ENCODE measurements around the gene CDKL4.
"Not testable (repeated sequence)": the region's sequence is repeated elsewhere in the genome, so short reads cannot be mapped to it uniquely, and the experiment has no call there.

The CDKL4 gene

DNA sequence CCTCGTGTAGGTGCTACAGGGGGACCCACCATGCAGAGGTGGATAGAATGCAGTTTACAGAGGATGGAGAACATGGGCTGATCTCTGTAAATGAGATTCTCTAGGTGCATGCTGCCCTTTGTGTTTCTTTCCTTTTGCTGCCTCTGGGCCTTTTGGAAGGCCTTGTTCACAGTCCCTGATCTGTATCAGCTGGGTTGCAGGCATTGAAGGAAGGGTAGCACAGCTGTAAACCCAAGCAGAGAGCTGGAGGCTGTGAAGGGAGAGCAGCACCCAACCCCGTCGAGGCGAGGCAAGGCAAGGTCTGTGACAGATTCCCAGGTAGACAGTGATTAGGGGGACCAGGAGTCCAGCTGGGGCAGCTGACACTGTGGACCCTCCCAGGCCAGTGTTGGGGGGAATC lies 66.8 kb downstream of the CDKL4 start:
- no peak for DNase-seq

DNA sequence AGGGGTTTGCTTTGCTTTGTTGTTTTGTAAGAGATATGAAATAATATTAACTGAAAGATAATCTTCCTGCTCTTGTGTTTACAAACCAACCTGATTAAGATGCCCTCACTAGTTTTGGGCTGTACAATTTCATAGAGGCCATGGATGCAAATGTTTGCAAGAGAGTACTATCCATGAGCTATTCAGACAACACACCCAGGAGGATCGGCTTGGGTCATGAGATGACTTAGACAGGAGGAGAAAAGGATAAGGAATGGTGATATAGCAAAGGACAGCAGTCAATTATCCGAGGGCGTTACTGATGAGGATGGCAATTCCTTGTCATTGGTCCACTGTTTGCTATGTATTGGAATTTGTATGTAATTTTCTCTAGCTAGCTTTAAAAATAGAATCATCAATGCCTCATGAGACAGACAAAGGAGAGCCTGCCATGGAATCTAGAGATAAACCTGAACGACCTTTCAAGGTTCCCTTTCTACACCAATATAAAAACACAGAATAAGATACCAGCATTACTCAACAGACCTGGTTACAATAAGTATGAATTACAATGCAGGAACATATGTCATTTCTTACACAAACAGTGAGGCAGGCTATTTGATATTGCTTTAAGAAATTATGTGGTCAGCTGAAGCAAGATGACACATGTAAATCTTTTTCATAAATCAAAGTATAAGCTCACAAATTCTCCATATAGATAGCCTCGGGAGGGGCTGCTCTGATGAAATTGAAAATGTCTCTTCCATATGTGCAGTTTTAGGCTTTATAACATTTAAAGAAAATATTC lies 68.6 kb downstream of the CDKL4 start:
- DNase-seq = no peak

DNA sequence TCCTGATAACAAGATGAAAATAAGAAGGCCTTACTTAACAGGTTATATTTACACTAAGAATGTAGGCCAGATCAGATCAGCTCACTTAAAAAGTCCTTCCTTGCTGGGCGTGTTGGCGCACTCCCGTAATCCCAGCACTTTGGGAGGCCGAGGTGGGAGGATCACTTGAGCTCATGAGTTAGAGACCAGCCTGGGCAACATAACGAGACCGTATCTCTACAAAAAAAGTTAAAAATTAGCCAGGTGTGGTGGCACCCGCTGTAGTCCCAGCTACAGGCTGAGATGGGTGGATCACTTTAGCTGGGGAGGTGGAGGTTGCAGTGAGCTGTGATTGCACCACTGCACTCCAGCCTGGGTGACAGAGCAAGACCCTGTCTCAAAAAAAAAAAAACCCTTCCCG lies 69.7 kb downstream of the CDKL4 start:
- no peak for DNase-seq

DNA sequence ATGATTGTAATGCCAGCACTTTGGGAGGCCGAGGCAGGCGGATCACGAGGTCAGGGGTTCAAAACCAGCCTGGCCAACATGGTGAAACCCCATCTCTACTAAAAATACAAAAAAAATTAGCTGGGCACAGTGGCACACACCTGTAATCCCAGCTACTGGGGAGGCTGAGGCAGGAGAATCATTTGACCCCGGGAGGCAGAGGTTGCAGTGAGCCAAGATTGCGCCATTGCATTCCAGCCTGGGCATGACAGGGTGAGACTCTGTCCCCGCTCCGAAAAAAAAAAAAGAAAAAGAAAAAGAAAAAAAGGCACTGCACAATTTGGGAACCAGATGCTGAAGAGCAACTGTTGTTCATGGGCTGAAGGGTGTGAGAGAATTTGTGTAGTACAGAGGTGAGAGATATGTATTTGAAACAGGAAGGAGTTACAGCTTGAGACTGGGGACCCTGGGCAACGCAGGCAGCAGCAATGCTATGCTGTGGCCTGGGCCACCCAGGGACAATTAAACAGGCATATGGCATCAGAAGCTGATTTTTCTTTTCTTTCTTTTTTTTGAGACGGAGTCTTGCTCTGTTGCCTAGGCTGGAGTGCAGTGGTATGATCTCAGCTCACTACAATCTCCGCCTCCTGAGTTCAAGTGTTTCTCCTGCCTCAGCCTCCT lies 71.6 kb downstream of the CDKL4 start:
- not testable (repeated sequence) for DNase-seq

DNA sequence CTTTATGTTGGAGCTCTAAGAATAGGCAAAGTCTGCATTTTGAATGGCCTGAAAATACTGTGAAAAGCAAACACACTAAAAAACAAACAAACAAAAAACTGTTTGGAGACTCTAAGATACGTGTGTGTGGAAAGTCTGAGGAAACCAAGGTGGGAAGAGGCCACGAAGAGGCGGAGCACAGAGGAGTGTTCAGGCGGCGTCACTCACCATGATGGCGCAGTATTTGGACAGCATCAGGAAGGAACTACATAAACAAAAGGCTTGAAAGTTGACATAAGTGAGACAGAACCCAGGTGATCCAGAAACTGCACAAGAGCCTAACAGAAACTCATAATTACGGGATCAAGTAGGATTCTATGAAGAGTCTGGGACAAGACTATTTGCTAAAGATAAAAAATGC lies 72.1 kb downstream of the CDKL4 start:
- DNase-seq = no peak

DNA sequence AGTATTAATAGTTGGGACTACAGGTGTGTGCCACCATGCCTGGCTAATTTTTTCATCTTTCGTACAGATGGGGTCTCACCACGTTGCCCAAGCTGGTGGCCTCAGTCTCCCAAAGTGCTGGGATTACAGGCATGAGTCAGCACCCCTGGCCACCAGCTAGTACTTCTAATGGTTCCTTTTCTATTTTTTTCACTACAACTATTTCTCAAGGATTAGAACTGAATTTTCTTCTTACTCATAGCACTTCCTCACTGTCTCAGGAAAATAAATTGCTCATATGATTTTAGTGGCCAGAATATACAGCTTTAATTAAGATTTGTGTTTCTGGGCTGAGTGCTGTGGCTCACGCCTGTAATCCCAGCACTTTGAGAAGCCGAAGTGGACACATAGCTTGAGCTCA lies 79.7 kb downstream of the CDKL4 start:
- no peak for DNase-seq

DNA sequence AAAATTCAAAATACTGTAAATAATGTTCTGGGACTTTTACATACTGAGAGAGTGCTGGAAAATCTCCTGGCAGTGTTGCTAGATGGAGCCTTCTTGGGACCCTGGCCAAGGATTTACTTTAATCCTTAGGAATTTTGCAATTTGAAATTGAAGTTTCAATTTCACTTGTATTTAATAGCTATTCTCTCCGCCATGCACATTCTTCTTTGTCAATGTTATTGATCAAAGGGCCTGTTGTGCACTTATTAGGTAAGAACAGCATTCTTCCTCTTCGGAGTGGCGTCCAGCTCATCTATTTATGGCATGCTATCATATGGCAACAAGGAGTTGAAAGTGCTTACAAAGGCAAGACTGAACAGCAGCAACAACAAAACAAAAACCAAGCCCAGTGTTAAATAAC lies 82.8 kb downstream of the CDKL4 start:
- peak; percentile 35 for DNase-seq

DNA sequence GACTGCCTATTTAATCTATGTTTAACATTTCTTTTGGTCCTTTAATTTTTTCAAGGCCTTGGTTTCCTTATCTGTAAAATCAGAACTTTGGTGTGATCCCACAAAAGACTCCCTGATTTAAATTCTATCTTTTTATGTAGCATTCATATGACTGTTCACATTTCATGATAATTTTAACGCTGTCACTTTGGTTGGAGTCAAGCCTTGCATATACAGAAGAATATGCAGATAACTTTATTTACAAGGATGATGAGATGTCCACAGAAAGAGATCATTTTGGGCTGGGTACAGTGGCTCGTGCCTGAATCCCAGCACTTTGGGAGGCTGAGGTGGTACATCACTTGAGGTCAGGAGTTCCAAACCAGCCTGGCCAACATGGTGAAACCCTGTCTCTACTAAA lies 84.5 kb downstream of the CDKL4 start:
- no peak for DNase-seq

DNA sequence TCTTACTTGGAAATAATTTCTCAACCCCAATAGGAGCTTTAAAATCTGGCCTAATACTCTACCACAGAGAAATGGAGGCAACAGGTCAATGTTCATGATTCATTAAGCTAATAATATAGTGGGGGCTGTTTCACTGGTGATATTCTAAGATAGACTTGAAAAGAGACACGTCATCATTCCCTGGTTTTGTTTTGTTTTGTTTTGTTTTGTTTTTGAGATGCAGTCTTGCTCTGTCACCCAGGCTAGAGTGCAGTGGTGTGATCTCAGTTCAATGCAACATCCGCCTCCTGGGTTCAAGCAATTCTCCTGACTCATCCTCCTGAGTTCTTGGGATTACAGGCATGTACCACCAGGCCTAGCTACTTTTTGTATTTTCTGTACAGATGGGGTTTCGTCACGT lies 85.4 kb downstream of the CDKL4 start:
- DNase-seq = no peak

DNA sequence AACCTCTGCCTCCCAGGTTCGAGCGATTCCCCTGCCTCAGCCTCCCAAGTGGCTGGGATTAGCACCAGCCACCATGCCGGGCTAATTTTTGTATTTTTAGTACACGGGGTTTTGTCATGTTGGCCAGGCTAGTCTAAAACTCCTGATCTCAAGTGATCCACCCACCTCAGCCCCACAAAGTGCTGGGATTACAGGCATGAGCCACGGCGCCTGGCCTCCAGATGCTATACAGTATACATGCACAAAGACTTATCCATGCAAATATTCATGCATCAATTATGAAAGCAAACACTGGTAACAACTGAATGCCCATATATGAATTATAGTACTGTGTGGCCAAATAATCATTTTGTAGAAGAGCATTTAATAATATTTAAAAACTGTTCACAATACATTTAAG lies 86.9 kb downstream of the CDKL4 start:
- DNase-seq = no peak

DNA sequence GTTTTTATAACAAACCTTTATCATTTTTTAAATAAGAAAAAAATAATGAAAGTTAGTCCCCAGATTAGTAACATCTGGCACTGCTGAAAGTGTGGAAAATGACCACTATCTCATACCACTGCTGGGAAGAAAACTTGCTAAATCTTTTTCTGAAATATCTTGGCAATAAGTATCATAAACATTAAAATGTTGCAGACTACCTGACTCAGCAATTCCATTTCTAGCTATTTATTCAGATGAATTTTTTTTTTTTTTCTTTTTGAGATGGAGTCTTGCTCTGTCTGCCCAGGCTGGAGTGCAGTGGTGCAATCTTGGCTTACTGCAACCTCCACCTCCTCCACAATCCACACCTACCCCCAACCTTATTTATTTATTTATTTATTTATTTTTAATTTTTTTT lies 87.7 kb downstream of the CDKL4 start:
- no peak for DNase-seq

DNA sequence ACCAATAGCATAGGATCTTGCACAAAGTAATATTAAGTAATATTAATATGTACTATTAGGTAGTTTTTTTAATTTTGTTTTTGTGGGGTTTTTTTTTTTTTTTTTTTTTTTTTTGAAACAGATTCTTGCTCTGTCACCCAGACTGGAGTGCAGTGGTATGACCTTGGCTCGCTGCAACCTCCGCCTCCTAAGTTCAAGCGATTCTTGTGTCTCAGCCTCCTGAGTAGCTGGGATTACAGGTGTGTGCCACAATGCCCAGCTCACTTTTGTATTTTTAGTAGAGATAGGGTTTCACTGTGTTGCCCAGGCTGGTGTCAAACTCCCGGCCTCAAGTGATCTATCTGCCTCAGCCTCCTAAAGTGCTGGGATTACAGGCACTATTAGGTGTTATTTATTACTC lies 88.2 kb downstream of the CDKL4 start:
- DNase-seq = not testable (repeated sequence)

DNA sequence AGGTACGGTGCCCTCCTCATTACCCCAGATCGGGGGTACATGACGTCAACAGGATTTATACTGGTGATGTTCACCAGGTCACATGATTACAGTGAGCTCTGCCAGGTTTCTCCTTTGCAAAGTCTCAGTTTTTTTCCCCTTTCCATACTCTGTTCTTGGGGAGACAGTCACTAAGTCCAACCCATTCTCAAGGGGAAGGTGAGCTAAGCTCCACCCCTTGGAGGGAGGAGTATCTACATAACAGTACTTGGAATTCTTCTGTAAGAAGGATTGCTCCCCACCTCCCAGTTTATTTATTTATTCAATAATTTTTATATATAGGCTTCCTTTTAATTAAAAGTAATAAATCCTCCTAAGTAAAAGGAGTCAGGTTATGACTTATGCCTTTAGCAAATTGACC lies 88.8 kb downstream of the CDKL4 start:
- no peak for DNase-seq

DNA sequence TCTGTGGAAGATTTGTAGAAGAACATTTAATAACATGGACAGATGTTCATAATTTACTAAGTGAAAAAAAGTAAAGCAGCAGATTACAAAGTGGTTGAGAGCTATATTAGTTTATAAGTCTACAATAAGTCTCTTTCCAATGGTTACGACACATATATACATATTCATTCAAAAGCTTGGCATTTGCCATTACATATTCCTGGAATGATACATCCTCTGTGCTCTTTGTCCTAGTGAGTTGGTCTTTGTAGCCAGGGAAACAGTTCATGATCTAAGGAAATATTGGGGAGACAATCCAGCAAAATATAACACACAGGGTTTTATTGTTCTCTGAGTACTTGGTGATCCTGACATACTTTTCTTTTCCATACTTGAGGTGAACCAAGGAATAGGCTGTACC lies 90.5 kb downstream of the CDKL4 start:
- DNase-seq = no peak

DNA sequence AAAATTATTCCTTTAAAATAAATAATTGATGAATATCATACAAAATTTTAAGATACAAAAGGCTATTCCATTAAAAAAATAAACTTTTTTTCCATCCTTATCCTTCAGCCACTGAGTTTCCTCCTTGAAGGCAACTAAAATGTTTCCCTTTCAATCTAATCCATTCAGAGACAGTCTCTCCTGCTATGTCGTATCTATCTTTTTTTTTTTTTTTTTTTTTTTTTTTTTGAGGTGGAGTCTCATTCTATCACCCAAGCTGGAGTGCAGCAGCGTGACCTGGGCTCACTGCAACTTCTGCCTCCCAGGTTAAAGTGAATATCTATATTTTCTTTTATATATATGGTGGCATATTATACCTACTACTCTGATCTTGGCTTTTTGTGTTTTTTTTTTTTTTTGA lies 91.3 kb downstream of the CDKL4 start:
- DNase-seq = no peak

DNA sequence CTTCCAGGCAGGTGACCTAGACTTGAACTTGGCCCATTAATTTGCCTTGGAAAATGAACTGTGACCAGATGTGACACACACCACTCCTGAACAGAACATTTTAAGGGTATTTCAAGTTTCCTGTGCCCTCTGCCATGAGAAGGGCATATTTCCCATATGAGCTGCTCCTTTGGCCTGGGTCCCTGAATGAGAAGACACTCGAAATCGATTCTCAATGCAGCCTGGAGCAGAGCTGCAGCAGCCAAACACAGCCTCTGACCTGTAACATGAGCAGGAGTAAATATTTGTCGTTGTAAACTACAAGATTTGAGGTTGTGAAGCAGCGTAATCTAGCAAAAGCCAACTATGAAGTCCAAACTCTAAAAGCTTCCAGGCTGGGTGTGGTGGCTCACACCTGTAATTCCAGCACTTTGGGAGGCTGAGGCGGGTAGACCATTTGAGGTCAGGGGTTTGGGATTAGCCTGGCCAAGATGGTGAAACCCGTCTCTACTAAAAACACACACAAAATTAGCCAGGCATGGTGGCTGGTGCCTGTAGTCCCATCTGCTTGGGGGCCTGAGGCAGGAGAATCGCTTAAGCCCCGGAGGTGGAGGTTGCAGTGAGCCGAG lies 92.8 kb downstream of the CDKL4 start:
- peak; percentile 32 for DNase-seq

DNA sequence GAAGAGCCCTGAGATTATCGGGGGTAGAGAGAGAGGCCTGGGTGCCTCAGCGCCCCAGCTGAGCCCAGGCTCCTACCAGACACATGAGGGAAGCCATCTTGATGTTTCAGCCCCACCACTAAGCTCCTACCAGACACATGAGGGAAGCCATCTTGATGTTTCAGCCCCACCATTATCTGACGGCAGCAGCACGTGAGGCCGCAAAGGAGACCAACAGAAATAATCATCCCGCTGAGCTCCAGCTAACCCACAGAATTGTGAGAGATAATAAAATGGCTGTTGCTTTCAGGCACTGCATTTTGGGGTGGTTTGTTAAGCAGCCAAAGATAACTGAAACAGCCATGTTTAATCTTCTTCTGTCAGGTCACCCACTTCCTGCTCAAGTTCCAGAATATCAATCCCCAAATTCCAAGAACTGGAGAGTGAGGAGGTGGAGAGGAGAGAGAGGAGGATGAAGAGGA lies 93.6 kb downstream of the CDKL4 start:
- DNase-seq = no peak

DNA sequence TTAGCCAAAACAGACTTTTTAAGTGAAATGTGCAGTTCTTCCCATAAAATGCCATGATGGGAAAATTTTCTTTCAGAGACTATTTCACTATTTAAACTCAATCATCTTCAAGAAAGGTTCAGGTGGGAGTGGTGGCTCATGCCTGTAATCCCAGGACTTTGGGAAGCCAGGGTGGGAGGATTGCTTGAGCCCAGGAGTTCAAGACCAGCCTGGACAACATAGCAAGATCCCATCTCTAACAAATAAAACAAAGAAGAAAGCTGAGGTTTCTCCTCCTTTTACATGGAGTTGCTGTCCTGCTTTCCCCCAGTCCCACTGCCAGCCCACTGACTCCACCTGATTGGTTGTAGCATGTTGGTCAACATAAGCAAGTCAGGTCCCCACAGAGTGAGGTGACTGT lies 97.1 kb downstream of the CDKL4 start:
- no peak for DNase-seq

DNA sequence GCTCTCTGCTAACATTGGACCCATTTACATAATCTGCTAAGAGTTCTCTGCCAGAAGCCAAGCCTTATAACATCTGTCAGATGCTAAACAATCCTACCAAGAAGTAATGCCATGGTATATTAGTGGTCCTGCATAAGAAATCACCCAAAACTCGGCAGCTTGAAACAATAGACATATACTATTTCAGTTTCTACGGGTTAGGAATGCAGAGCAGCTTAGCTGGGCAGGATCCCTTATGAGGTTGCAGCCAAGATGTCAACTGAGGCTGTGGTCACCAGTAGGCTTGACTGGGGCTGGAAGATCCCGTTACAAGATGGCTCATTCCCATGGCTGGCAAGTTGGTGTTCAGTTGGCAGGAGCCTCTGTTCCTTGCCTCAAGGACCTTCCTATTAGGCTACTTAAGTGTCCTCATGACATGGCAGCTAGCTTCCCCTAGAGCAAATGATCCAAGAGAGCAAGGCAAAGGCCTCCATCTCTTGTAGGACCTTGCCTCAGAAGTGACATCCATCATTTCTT lies 97.8 kb downstream of the CDKL4 start:
- DNase-seq = no peak

DNA sequence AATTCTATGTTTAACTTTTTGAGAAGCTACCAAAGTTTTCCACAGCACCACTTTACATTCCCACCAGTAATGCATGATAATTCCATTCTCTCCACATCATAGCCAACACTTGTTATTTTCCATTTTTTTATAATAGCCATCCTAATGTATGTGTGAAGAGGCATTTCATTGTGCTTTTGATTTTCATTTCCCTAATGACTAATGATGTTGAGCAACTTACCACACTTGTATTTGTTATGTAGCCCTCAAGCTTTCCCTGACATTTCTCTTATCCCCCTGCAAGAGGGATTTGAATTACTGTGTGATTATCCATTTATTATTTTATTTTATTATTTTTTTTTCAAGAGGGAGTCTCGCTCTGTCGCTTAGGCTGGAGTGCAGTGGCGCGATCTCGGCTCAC lies 99.4 kb downstream of the CDKL4 start:
- DNase-seq = no peak

DNA sequence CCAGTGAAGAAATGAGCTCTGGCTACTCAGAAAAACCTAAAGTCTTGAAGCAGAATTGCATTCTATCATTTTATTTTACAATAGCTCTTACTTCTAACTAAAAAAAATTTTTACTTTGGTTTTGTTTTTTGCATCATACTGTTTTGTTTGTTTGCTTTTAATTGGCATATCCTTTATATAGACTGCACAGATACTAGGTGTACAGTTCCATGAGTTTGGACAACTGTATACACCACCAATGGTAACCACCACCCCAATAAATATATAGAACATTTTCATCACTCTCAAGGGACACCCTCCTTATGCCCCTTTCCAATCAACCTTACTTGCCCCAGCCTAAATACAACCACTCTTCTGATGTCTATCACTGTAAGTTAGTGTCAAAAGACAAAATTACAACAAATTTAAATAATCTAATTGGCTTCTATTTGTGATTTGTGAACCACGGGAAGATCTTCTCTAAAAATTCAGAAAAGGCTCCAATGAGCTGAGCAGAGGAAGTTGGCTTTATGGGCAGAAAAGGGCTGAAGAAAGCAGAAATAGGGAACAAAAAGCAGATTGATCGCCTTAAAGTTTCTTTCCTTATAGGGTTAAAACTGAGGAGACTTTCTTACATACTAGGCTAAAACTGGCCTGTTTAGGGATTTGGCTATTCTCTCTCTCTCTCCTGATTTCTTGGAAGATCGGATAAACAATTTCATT lies 100.7 kb downstream of the CDKL4 start:
- no peak for DNase-seq

DNA sequence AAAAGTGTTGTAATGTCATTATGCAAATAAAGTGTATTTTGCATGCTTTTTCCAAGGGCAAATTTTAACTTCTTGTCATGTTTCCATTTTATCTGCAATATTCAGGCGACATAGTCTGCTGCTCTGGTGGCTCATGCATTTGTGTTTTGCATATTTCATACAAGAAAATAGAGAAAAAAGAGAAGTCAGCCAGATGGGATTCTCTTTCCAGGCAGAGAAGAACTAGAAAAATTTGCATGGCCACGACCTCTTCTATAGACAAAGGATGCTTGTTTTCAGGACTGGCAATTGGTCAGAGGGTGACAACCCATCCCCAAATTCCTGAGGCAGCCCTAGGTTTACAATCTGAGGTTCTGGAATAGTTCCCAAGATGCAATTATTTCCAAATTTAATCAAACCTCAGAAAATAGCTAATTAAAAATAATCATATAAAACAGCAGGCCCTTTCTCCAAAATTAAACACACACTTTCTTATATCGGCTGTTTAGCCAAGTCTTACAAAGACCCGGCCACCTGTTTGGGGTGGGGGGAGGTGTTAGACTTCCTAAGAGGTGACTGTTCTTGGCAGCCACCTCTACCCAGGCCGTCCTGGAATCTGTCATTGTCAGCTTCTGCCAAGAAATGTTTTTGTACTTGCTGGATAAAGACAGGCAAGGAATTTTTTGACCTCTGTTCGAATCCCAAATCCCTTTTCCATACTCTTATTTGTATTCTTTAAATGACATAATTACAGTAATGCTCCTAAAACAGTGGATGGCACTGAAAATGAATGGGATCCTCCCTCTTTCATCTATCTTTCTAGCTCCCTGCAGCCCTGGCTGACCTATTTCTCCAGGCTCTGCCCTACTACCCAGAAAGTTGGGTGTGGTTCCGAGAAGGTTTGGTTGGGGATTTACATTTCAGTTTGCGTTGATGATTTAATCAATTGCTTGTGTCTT lies 102.2 kb downstream of the CDKL4 start:
- DNase-seq = no peak
